Right renal cortex interstitium (tissue), 3 donors: ENCODE results near the gene MKI67. TPM values are rescaled to one million over a fixed set of nuclear protein-coding genes. Genes with fewer than 3 reads are reported as not detected.
A peak's percentile ranks its signal among the peaks of the same experiment; 100 is the strongest.
"Not testable (repeated sequence)": the region's sequence is repeated elsewhere in the genome, so short reads cannot be mapped to it uniquely, and the experiment has no call there.

Source experiments
- DNase-seq, 3 donors: peaks; one replicate each; pipeline ENCODE4 v3.0.0-alpha.2; 2013; ENCODE audit warnings: low read depth in 3 of 3, low spot score in 2 of 3
- polyA plus RNA-seq, 3 donors: library from polyadenylated mRNA; unstranded; fragments of 120-200 nt; gene quantifications; one replicate each; pipeline ENCODE4 v1.2.1, GENCODE V29; 2013; ENCODE audit not compliant: insufficient read length in 3 of 3

The MKI67 gene
- 10 to 100 TPM; 47.5 to 58.4 (median 49.6) TPM for polyA plus RNA-seq

DNA sequence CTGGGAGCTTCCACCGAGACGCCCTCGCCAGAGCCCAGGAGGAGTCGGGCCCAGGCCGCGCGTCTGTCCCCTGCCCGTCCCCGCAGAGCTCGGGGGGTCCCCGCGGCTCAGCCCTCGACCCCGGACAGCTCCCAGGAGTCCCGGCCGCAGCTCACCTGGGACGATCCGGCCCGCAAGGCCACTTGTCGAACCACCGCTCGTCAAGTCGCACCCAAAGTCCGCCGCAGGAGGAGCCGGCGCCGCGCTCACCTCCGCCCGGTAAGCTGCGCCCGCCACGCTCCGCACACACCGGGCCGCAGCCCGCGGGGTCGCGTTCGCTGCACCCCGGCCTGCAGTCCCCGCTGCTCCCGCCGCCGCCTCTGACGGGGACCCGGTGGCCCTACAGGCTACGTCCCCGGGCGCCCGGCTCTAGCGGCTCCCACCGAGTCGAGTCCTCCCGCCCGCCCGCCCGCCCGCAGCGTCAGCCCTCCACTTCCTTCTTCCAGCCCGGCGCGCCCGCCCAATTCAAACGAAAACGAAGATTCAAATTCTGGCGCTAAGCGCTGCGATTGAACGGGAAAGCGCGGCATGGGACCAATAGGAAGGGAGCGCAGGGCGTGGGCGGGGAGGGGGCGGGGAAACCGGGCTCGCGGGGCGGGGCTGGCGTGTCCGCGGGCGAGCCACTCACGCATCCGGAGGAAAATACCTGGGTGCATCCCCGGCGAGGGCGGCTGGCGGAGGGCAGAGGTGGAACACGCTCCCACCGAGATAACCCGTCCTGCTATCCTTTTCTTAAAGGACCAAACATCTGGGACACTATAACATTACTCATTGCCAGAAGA is at the start of gene MKI67:
Gene MKI67, minus strand, starts transcription at position 480 of the 821 bp plus-strand sequence. CDS start 756 bp downstream, outside the sequence.
- DNase-seq, result peak in 2 of 3 donors; percentile 76 to 83

DNA sequence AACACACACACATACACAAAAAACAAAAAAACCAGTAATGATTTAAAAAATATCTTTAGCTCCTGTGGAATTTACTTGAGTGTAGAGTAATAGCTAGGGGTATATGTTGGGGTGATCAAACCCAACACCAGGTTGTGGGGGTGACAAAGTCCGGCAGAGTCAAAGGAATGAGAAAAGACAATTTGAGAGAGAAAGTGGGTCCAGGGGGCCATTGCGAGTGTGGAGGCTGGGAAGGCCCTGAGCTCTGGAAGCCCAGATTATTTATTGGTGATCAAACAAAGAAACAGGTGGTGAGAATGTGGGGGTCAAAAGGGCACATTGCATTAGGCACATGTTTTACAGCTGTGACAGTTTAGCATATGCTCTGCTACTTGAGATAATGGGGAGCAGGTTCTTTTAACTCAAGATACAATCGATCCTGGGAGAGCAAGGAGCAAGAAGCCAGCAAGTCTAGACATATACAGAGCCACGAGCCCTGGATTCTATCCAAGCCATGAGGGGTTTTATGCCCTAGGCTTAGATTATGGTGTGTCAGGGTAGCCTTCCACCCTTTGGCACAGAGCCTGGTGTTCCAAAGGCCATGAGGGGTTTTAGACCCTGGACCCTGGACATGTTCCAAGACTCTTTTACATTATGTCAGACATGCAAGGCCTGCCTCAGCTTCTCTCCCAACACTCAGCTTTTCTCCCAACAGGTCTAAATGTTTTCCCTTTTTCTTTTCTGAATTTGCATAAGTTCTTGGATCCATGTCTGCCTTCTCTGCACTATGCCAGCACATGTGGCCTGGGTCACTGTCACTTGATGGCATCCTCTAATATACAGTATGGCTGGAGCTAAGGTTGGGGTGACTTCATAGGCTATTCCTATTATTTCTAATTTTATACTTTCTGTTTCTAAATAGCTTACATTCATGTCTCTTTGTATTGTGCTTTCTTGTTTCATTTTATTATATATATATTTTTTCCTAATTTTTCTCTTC is 48.6 kb upstream of the MKI67 start:
- no peak for DNase-seq

- DNase-seq, result no peak
Observed at GRCh38 chr10:128173386-128173785, 47.2 kb upstream of the MKI67 start.

- DNase-seq, result no peak
Observed at GRCh38 chr10:128172756-128173155, 46.5 kb upstream of the MKI67 start.

GRCh38 chr10:128169811-128170379 is 43.7 kb upstream of the MKI67 start:
- no peak for DNase-seq

DNA sequence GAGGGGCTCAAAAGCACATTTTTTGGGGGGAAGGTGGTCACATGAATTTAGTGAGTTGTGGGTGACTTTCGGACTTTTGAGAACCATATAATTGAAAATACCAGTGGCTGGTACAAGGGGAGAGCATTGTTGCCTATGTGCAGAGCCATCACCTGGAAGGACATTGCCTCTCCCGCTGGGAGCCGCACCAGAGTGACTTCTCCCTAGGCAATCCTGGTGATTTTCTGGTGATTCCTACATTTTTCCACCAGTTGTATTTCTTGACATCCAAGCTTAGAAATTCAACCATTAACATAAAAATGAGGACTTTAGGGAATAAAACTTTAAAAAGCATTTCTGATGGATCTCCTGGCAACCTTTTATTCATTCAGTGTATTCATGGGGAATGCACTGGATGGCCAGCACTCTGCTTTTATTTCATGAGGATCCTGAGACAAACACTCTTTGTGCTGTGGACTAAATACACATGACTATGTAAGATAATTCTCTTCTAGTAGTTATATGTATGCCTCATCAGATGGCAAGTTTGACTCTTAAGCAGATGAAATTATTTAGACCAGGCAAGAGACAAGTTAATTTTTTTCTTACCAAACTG is 41.8 kb upstream of the MKI67 start:
- DNase-seq, result no peak

DNA sequence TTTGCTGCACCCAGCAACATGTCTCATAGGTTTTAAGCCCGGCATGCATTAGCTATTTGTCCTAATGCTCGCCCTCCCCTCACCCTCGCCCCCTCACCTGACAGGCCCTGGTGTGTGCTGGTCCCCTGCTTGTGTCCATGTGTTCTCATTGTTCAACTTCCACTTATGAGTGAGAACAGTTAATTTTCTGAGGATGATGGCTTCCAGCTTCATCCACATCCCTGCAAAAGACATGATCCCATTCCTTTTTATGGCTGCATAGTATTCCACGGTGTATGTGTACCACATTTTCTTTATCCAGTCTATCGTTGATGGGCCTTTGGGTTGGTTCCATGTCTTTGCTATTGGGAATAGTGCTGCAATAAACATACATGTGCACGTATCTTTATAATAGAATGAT is 40.9 kb upstream of the MKI67 start:
- not testable (repeated sequence) for DNase-seq

DNA sequence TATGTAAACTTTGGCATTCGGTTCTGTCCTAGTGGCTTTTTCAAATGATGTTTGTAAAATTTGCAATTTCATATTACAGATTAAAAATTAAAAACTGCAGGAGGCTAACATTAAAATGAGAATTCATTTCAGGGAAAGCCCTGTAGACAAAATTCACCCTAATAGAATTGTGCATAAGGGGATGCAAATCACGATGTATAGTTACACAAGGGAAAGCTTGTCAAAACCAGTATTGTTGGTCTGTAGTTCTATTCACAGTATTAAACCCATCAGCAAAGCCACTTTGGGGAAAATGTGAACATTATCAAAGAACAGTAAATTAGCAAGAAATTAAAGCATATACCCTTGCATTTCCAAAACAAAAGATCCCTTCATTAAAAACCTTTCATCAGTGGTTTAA is 39.9 kb upstream of the MKI67 start:
- DNase-seq, result no peak

- no peak for DNase-seq
Observed at GRCh38 chr10:128165536-128165935, 39.3 kb upstream of the MKI67 start.

DNA sequence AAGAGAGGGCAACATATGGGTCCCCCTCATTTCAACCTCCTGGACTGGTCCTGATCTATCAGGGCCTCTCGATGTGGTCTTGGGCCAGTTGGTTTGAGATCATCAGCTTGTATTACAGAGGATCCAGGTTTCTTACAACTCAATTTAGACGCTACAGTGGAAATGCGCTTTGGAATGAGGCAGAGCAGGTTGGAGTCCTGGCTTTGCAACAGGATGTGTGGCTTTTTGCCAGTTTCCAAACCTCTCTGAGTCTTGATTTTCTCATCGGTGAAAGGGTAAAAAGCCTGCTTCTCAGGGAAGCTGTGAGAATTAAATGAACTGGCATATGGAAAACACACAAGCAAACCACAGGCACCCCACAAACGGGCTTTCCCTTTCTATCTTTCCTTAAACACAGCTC is 37.5 kb upstream of the MKI67 start:
- no peak for DNase-seq

DNA sequence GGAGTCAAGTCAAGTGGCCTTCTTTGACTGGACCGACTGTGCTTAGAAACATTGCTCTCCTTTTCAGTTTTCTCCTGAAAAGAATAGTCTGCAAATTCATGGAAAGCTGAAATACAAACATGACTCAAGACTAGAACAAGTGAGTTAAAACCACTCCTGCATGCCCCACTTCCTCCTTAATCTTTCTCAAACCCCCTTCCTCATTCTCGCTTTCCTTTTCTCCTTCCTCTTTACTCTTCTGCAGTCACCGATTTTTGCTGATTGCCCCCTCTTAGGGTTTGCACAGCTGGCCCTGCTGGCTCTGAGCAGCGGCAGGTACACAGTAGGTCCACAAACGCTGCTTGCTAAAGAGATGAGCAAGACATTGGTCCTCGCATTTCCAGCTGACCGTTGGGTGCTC is 34.8 kb upstream of the MKI67 start:
- no peak for DNase-seq

- DNase-seq, result no peak
Observed at GRCh38 chr10:128160297-128160711, 34.1 kb upstream of the MKI67 start.

DNA sequence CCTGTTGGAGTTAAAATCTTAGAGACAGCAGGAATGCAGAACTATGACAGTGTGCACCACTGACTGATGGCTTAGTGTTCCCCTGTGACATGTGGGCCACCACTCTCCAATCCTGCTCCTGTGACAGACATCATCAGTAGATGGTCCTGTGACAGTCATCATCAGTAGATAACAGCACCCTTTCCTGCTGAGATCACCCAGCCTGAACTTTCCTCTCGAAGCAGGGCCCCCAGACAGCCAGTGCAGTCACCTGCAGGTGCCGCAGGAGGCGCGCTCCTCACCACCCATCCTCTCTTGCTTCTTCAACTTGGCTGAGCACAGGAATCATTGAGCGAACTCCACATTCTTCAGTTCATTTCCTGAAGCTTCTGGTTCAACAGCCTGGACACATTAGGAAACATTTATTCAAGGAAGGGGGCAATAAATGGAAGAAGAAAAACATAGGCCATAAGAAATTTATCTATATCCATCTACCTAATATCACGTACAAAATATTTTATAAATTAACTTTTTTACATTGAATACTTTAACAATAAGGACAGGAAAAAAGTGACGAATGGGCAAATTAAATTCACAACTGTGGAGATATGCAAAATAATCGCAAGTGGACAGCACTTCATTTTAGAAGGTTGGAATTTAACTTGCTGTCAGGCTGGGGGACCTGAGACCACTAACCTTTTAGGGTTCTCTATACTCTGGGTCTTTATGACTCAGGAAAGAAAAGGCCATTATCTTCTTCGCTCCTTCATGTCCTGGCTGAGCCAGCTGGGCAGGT is 32.0 kb upstream of the MKI67 start:
- no peak for DNase-seq

DNA sequence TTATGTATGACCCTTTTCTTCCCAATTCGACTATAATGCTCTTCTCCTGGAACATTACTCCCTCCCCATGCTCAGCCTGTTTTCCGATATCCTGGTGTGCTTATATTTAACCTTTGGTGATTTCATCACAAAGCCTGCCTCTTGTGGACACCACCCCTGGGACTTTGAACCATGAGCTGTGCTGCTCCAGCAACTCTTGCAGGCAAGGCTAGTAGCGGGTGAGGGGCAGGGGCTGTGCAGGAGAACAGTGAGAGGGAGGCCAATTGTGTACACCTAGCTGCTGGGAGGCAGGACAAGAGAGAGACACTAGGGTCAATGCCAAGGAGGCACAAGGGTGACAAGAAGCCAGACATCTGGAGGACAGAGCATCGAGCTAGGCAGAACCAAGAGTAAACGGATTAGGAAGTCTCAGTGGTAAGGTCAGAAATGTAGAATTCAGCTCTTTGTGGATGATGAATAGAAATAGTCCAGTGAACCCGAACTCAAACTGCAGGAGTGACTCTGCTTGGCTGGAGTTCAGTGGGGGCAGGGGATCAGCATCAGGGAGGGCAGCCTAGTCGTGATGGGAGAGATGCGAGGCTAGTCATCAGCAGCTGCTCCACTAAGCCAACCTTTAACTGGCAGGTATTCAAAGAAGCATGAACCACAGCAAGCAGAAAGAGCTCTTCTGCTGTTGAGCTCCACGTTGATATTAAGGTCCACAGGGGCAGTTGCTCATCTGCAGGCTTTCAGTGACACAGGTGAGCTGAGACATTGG is 31.0 kb upstream of the MKI67 start:
- no peak for DNase-seq

DNA sequence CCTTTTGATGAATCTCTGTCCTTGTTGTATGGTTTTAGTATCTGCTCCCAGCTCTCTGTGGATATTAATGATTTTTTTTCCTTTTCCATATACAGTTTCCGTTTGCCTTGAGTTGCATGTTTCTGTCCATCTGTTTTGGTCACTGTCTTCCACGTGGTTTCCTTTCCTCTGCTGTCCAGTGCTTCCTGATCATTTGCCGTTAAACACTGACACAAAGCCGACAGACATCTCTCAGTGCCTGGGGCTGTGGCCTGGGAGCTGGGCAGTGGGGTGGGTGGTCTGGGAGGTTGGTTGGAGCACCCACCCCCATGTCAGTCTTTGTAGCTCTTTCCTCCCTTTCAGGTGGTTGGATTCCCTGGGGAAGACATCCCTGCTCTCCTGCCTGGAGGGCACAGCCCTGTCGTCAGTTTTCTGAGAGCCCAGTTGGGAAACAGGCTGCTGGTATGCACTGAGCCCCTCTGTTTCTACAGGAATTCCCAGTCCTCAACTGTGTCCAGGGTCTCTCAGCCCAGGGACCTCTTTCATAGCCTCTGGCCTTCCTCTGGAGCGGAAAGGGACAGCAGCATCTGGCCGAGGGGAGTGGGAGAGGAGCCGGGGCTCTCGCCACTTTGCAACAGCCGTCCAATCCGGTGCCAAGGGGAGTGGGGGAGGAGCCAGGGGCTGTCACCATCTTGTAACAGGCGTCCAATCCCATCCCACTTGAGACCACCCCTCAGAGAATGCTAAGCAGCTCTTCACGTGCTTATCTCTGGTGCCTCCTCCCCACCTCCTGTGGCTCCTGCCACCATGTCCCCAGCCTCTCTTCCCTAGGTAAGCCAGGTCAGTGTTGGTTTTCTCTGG is 26.7 kb upstream of the MKI67 start:
- no peak for DNase-seq

DNA sequence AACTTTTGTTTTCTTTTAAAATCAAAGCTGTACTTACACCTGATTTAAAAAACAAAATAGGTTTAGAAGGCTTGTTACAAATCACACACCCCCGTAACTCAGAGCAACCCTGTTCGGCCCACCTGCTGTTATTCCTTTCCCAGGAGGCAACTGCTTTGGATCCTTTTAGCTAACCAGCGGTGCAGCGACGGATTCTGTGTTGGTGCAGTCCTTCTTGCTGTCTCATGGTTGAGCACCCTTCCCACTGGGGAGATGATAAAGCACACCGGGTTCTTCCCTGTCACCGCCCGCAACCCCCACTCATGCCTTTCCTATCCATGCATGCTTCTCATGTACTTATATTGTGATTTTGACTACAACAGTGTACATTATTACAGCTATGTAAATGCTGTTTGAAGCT is 24.8 kb upstream of the MKI67 start:
- DNase-seq, result no peak

GRCh38 chr10:128150561-128150960 is 24.3 kb upstream of the MKI67 start:
- no peak for DNase-seq

GRCh38 chr10:128150045-128150493 is 23.8 kb upstream of the MKI67 start:
- DNase-seq, result peak in 2 of 3 donors; percentile 47 to 67
